Parathyroid adenoma (tissue), 2 donors: Measurements from ENCODE around the gene MARK4.

Source experiments
- H2AFZ ChIP-seq: fragments of 300-600 bp; sonication (generic); one replicate; pipeline ENCODE4 v1.7.0; 2017; ENCODE audit warnings: antibody characterized with exemption, mild to moderate bottlenecking
- H3K27ac ChIP-seq: fragments of 300-600 bp; sonication (generic); one replicate; pipeline ENCODE4 v1.7.0; 2017
- H3K27me3 ChIP-seq: fragments of 300-600 bp; sonication (generic); one replicate; pipeline ENCODE4 v1.7.0; 2017; ENCODE audit warnings: low read length; ENCODE audit not compliant: control insufficient read depth, insufficient read depth
- H3K36me3 ChIP-seq: fragments of 300-600 bp; sonication (generic); one replicate; pipeline ENCODE4 v1.7.0; 2017; ENCODE audit warnings: low read length; ENCODE audit not compliant: control insufficient read depth, insufficient read depth
- H3K4me1 ChIP-seq: fragments of 300-600 bp; sonication (generic); one replicate; pipeline ENCODE4 v1.7.0; 2017; ENCODE audit warnings: control low read depth
- H3K4me2 ChIP-seq: fragments of 300-600 bp; sonication (generic); one replicate; pipeline ENCODE4 v1.7.0; 2017; ENCODE audit warnings: low read length
- H3K4me3 ChIP-seq: fragments of 300-600 bp; sonication (generic); one replicate; pipeline ENCODE4 v1.7.0; 2017; ENCODE audit warnings: low read depth, low read length
- H3K79me2 ChIP-seq: fragments of 300-600 bp; sonication (generic); one replicate; pipeline ENCODE4 v1.7.0; 2017; ENCODE audit warnings: control low read depth
- H3K9ac ChIP-seq: fragments of 300-600 bp; sonication (generic); one replicate; pipeline ENCODE4 v1.7.0; 2017; ENCODE audit warnings: mild to moderate bottlenecking
- H3K9me3 ChIP-seq: fragments of 300-600 bp; sonication (generic); one replicate; pipeline ENCODE4 v1.7.0; 2017; ENCODE audit warnings: low read length; ENCODE audit not compliant: control insufficient read depth
- CTCF ChIP-seq: fragments of 300-600 bp; sonication (generic); IDR thresholded peaks from one replicate; pipeline ENCODE4 v1.7.0; 2017; ENCODE audit warnings: antibody characterized with exemption, mild to moderate bottlenecking
- donor health status: primary hyperparathyroidism.

MARK4 gene

GRCh38 chr19:45348367-45349125, 97.5 kb downstream of the MARK4 start:
- H3K4me2 ChIP-seq, result no peak overlapping the region
- no peak overlapping the region for H2AFZ ChIP-seq
- no peaks in the 10 kb centered on the region for H3K36me3 ChIP-seq
- H3K9me3 ChIP-seq, result no peaks in the 10 kb centered on the region
- TF ChIP-seq CTCF, result no peak
- H3K4me1 ChIP-seq, result no peaks in the 10 kb centered on the region
- H3K79me2 ChIP-seq, result no peaks in the 10 kb centered on the region
- H3K4me3 ChIP-seq, result no peak overlapping the region
- H3K27me3 ChIP-seq, result no peaks in the 10 kb centered on the region
- no peak overlapping the region for H3K27ac ChIP-seq
- no peak overlapping the region for H3K9ac ChIP-seq

GRCh38 chr19:45349126-45349415, 98.0 kb downstream of the MARK4 start:
- Histone ChIP-seq H3K4me1 (no peaks in the 10 kb centered on the region), H3K4me2 (no peak overlapping the region), H3K9ac (no peak overlapping the region), H3K27ac (no peak overlapping the region), H2AFZ (no peak overlapping the region), H3K36me3 (no peaks in the 10 kb centered on the region), H3K79me2 (no peaks in the 10 kb centered on the region), H3K27me3 (no peaks in the 10 kb centered on the region), H3K9me3 (no peaks in the 10 kb centered on the region), H3K4me3 (no peak overlapping the region)
- no peak for TF ChIP-seq CTCF

GRCh38 chr19:45349430-45349941, 98.4 kb downstream of the MARK4 start:
- Histone ChIP-seq H3K9ac (no peak overlapping the region), H3K79me2 (no peaks in the 10 kb centered on the region), H3K27me3 (no peaks in the 10 kb centered on the region), H3K9me3 (no peaks in the 10 kb centered on the region), H3K27ac (no peak overlapping the region), H3K36me3 (no peaks in the 10 kb centered on the region), H3K4me1 (no peaks in the 10 kb centered on the region), H2AFZ (no peak overlapping the region), H3K4me2 (no peak overlapping the region), H3K4me3 (no peak overlapping the region)
- TF ChIP-seq CTCF, result no peak

- no peaks in the 10 kb centered on the region for H3K36me3 ChIP-seq
- H2AFZ ChIP-seq, result no peak overlapping the region
- H3K9ac ChIP-seq, result no peak overlapping the region
- no peaks in the 10 kb centered on the region for H3K79me2 ChIP-seq
- H3K4me1 ChIP-seq, result no peaks in the 10 kb centered on the region
- no peak overlapping the region for H3K4me3 ChIP-seq
- H3K27ac ChIP-seq, result no peak overlapping the region
- H3K9me3 ChIP-seq, result no peaks in the 10 kb centered on the region
- no peaks in the 10 kb centered on the region for H3K27me3 ChIP-seq
- H3K4me2 ChIP-seq, result no peak overlapping the region
- no peak for TF ChIP-seq CTCF
Observed at GRCh38 chr19:45350477-45351058, 99.5 kb downstream of the MARK4 start.
